ENCODE measurements around the gene UGDH. TPM values are rescaled to one million over a fixed set of nuclear protein-coding genes. Genes with fewer than 3 reads are reported as not detected.

The UGDH gene
- total RNA-seq, 4 donors from 2014 or later, result 293 to 849 (median 479) TPM

DNA sequence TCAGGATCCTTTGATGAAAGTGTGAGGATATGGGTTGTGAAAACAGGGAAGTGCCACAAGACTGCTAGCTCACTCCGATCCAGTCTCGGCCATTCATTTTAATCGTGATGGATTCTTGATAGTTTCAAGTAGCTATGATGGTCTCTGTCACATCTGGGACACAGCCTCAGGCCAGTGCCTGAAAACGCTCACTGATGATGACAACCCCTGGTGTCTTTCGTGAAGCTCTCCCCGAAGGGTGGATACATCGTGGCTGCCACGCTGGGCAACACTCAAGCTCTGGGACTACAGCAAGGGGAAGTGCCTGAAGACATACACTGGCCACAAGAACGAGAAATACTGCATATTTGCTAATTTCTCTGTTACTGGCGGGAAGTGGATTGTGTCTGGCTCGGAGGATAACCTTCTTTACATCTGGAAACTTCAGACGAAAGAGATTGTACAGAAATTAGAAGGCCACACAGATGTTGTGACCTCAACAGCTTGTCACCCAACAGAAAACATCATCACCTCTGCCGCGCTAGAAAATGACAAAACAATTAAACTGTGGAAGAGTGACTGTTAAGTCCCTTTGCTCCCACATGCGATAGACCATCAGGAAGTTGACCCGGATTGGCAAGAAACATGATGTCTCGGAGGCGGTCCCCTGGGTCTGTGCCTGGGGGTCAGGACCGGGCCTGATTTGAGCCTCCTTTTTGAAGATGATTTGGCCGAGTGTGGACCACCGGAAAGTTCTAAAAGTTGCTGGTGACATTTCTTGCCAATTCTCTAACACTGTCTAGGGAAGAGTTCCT is 46.1 kb downstream of the UGDH start:
- Histone ChIP-seq H3K27ac (no peak overlapping the region), H3K9me3 (peaks cover 0 to 5% of the 10 kb centered on the region in 2 donors), H3K36me3 (no peaks in the 10 kb centered on the region), H3K4me3 (no peak overlapping the region), H3K4me1 (no peaks in the 10 kb centered on the region), H3K27me3 (no peaks in the 10 kb centered on the region)
- intact Hi-C loops (cut with DNase I; ENCODE audit: low total_unique reads), result no loop called here
- TF ChIP-seq EP300 (IDR thresholded peaks at IDR 0.05; ENCODE audit: low read depth) (no peak), POLR2A (IDR thresholded peaks at IDR 0.05) (no peak), POLR2AphosphoS5 (IDR thresholded peaks at IDR 0.05) (no peak)
- TF ChIP-seq, protein P1, sequence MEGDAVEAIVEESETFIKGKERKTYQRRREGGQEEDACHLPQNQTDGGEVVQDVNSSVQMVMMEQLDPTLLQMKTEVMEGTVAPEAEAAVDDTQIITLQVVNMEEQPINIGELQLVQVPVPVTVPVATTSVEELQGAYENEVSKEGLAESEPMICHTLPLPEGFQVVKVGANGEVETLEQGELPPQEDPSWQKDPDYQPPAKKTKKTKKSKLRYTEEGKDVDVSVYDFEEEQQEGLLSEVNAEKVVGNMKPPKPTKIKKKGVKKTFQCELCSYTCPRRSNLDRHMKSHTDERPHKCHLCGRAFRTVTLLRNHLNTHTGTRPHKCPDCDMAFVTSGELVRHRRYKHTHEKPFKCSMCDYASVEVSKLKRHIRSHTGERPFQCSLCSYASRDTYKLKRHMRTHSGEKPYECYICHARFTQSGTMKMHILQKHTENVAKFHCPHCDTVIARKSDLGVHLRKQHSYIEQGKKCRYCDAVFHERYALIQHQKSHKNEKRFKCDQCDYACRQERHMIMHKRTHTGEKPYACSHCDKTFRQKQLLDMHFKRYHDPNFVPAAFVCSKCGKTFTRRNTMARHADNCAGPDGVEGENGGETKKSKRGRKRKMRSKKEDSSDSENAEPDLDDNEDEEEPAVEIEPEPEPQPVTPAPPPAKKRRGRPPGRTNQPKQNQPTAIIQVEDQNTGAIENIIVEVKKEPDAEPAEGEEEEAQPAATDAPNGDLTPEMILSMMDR (IDR thresholded peaks at IDR 0.05), result no peak
- no peak for DNase-seq
- in situ Hi-C loops (cut with MboI; ENCODE audit: low pct_ligation_motif_present in 1 of 4, low pct_unique_long_range_greater_than_20kb in 1 of 4, low sequenced_read_pairs in 3 of 4), result loop anchor here in 1 of 4 donors (25.0 kb wide), 1 partner anchor 481 kb away; no protein-coding TSS in a partner anchor
- 83 to 95% methylated on average over 13 to 21 of the region's 21 CpGs for WGBS, 2 donors (ENCODE audit: low coverage in 1 of 2)

DNA sequence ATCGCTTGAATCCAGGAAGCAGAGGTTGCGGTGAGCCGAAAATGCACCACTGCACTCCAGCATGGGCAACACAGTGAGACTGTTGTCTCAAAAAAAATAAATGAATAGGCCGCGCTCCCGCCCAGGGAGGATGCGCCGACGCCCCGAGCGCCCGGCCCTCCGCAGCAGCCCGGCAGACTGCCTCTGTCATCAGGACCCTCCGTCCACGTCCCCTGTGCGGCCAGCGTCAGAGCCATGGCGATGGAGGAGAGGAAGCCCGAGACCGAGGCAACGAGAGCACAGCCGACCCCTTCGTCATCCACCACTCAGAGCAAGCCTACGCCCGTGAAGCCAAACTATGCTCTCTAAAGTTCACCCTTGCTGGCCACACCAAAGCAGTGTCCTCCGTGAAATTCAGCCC is 47.0 kb downstream of the UGDH start:
- in situ Hi-C loops (cut with MboI; ENCODE audit: low pct_ligation_motif_present in 1 of 4, low pct_unique_long_range_greater_than_20kb in 1 of 4, low sequenced_read_pairs in 3 of 4) (loop anchor here in 1 of 4 donors (25.0 kb wide), 1 partner anchor 482 kb away; no protein-coding TSS in a partner anchor), intact Hi-C loops (cut with DNase I; ENCODE audit: low total_unique reads) (no loop called here)
- Histone ChIP-seq H3K9me3 (peaks cover 0 to 5% of the 10 kb centered on the region in 2 donors), H3K4me3 (no peak overlapping the region), H3K4me1 (no peaks in the 10 kb centered on the region), H3K27ac (no peak overlapping the region), H3K36me3 (no peaks in the 10 kb centered on the region), H3K27me3 (no peaks in the 10 kb centered on the region)
- 93 to 100% methylated on average over 1 to 27 of the region's 27 CpGs for WGBS, 2 donors (ENCODE audit: low coverage in 1 of 2)
- TF ChIP-seq POLR2AphosphoS5 (IDR thresholded peaks at IDR 0.05), result no peak
- TF ChIP-seq, protein P1 (IDR thresholded peaks at IDR 0.05), result no peak
- no peak for TF ChIP-seq EP300 (IDR thresholded peaks at IDR 0.05; ENCODE audit: low read depth)
- no peak for TF ChIP-seq POLR2A (IDR thresholded peaks at IDR 0.05)
- no peak for DNase-seq

DNA sequence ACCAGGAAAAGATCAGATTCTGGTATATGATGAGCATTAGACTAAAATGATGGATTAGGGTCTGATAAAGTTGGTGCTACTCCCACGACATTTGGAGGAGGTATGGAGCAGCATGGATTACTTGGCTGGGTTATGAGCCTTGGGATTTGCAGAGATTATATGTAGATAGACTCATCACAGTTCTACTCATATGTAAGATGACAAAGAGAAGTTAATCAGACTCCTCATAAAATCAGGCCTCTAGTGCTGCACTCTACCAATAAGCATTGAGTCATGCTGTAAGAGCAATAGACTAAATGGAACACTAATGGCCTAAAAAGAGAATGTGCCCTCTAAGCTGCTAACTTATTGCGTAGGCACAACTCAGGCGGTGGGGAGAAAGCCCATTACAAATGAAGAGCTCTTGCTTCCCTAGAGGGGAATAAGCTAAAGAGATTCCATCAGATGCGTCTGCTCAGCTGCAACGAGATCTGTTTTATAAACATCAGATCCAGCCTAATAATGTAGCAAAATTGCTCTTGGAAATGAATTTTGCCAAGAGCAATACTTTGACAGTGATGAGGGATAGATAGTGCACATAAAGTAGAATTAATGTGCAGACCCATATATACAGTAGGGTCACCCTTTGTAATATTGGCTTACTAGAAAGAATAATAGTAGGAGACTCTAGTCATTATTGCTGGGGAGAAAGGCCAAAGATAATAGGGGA is 50.9 kb downstream of the UGDH start:
- no peak for DNase-seq
- Histone ChIP-seq H3K4me3 (no peak overlapping the region), H3K27me3 (no peaks in the 10 kb centered on the region), H3K4me1 (no peaks in the 10 kb centered on the region), H3K36me3 (peaks cover 0 to 18% (median 4%) of the 10 kb centered on the region in 4 donors), H3K9me3 (no peaks in the 10 kb centered on the region), H3K27ac (no peak overlapping the region)
- no peak for TF ChIP-seq EP300 (IDR thresholded peaks at IDR 0.05; ENCODE audit: low read depth)
- WGBS, 2 donors (ENCODE audit: low coverage in 1 of 2), result 86 to 90% methylated on average over 1 to 5 of the region's 5 CpGs
- intact Hi-C loops (cut with DNase I; ENCODE audit: low total_unique reads), result no loop called here
- in situ Hi-C loops (cut with MboI; ENCODE audit: low pct_ligation_motif_present in 1 of 4, low pct_unique_long_range_greater_than_20kb in 1 of 4, low sequenced_read_pairs in 3 of 4), result loop anchor here in 3 of 4 donors (10.0 to 25.0 kb wide), 3 partner anchors 486 to 498 kb away; partner anchors contain the start of gene PDS5A (in 1 of the 3)

DNA sequence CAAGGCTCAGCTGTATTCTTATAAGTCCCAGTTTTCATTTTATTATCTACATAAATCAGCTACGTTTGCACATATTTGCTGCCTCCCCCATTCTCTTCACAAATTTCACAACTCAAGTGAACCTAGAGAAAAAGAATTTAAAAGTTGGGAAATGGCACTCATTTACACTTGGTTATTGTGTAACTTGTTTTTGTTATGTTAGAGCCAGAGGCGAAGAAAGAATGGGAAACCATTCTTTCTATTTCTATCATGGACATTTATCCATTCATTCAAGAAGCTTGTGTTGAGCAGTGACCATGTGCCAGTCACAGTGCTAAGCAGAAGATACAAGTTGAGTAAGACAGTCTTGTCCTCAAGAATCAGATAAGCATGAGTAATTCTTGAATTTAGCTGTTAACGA is 54.8 kb downstream of the UGDH start:
- DNase-seq, result no peak
- Histone ChIP-seq H3K36me3 (peaks cover 0 to 18% (median 4%) of the 10 kb centered on the region in 4 donors), H3K4me1 (peaks cover 0 to 13% (median 4%) of the 10 kb centered on the region in 4 donors), H3K4me3 (no peak overlapping the region), H3K9me3 (no peaks in the 10 kb centered on the region), H3K27ac (no peak overlapping the region), H3K27me3 (no peaks in the 10 kb centered on the region)
- in situ Hi-C loops (cut with MboI; ENCODE audit: low pct_ligation_motif_present in 1 of 4, low pct_unique_long_range_greater_than_20kb in 1 of 4, low sequenced_read_pairs in 3 of 4) (loop anchor here in 2 of 4 donors (10.0 kb wide), 2 partner anchors 492 to 502 kb away; partner anchors contain the start of gene PDS5A (in 1 of the 2)), intact Hi-C loops (cut with DNase I; ENCODE audit: low total_unique reads) (no loop called here)
- TF ChIP-seq, protein P1 (IDR thresholded peaks at IDR 0.05), result no peak
- no peak for TF ChIP-seq POLR2A (IDR thresholded peaks at IDR 0.05)
- no peak for TF ChIP-seq POLR2AphosphoS5 (IDR thresholded peaks at IDR 0.05)
- no peak for TF ChIP-seq EP300 (IDR thresholded peaks at IDR 0.05; ENCODE audit: low read depth)
- WGBS, 2 donors (ENCODE audit: low coverage in 1 of 2), result 86 to 96% methylated on average over 3 of the region's 3 CpGs

Measured in transverse colon (tissue), 4 donors.